ENCODE measurements around the gene SRSF10. TPM values are rescaled to one million over a fixed set of nuclear protein-coding genes. Genes with fewer than 3 reads are reported as not detected.

Gene SRSF10
- total RNA-seq, 1 donor: 316 TPM

DNA sequence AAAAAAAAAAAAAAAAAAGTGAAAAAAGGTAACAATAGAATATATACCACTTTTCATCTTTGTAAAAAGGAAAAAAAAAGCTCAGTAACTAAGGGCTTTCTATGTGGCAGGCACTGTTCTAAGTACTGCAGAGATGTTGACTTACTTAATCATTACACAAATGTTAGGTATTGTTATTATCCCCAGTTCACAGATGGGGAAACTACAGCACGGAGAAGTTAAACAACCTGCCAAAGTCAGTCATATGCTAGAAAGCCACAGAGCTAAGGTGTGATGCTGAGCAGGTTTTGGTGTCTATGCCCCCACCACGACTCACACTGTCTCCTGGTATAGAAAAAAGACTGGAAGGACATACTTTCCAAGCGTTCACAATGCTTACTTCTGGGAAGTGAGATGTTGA lies 27.1 kb downstream of the SRSF10 start:
- H3K4me3 ChIP-seq (ENCODE audit: low read length): no peak overlapping the region
- peaks cover 27% of the 10 kb centered on the region for H3K4me1 ChIP-seq (ENCODE audit: insufficient read depth, low read length)

DNA sequence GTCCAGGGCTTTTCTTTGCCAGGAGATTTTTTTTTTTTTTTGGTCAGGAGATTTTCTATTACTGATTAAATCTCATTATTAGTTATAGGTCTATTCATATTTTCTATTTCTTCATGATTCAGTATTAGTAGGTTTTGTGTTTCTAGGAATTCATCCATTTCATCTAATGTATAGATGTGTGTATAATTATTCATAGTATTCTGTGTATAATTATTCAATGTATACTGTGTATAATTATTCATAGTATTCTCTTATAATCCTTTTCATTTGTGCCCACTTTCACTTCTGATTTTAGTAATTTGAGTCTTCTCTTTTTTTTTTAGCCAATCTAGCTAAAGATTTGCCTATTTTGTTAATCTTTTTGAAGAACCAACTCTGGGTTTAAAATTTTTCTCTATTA lies 32.8 kb downstream of the SRSF10 start:
- H3K9me3 ChIP-seq (ENCODE audit: low read depth, low read length): peaks cover 14% of the 10 kb centered on the region
- no peak overlapping the region for H3K4me3 ChIP-seq (ENCODE audit: low read length)
- H3K27me3 ChIP-seq (ENCODE audit: insufficient read depth, low read length): no peaks in the 10 kb centered on the region
- no peaks in the 10 kb centered on the region for H3K4me1 ChIP-seq (ENCODE audit: insufficient read depth, low read length)

More for the DNA sequence above, 27.1 kb downstream of the SRSF10 start:
- no peaks in the 10 kb centered on the region for H3K9me3 ChIP-seq (ENCODE audit: low read depth, low read length)
- H3K27me3 ChIP-seq (ENCODE audit: insufficient read depth, low read length): no peaks in the 10 kb centered on the region

DNA sequence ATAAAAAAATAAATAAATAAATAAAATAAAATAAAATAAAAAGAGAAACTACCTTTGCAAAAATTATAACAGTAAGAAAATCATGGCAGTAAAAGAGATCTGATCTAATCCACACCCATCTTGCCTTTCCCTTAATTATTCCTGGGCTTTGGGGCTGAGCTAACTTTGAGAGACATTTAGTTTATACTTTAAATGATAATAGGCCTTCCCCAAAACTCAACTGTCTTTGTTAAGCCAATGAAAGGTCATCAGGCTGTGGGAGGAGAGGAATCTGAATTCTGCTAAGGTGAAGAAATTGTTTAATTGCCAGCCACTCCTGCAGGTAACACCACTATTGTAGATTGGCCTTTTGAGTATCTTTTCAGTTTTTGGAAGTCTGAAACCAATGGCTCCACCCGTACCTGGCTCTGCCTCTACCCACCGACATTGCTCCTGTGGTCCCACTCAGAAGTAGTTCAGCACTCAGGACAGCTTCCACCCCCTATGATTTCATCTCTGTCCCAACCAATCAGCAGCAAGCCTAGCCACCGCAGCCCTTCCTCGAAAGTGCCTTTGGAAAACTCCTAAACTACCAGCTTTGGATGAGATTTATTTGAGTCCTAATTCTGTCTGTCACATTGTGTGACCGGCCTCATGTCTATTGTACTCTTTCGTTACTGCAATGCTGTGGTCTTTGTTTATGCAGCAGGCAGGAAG lies 43.5 kb downstream of the SRSF10 start:
- no peak overlapping the region for H3K4me3 ChIP-seq (ENCODE audit: low read length)
- H3K9me3 ChIP-seq (ENCODE audit: low read depth, low read length): no peaks in the 10 kb centered on the region
- H3K27me3 ChIP-seq (ENCODE audit: insufficient read depth, low read length): no peaks in the 10 kb centered on the region
- H3K4me1 ChIP-seq (ENCODE audit: insufficient read depth, low read length): no peaks in the 10 kb centered on the region

DNA sequence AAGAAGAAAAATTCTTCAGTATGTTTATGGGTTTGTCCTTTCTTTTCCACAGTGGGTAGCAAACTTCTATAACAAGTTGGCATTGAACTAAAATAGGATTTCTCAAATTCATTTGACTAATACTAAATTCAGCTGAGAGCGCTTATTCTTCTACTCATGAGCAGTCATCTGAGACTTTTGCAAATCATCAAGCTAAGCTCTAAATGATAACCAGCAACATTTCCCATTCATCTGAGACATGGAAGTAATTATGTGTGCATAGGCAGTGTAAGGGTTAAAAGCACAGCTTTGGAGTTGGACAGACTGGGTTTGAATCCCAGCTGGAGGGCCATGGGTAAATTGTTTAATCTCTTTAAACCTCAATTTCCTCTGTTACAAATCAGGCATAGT lies 48.6 kb downstream of the SRSF10 start:
- no peaks in the 10 kb centered on the region for H3K9me3 ChIP-seq (ENCODE audit: low read depth, low read length)
- peaks cover 9% of the 10 kb centered on the region for H3K4me1 ChIP-seq (ENCODE audit: insufficient read depth, low read length)
- H3K4me3 ChIP-seq (ENCODE audit: low read length): no peak overlapping the region
- H3K27me3 ChIP-seq (ENCODE audit: insufficient read depth, low read length): no peaks in the 10 kb centered on the region

DNA sequence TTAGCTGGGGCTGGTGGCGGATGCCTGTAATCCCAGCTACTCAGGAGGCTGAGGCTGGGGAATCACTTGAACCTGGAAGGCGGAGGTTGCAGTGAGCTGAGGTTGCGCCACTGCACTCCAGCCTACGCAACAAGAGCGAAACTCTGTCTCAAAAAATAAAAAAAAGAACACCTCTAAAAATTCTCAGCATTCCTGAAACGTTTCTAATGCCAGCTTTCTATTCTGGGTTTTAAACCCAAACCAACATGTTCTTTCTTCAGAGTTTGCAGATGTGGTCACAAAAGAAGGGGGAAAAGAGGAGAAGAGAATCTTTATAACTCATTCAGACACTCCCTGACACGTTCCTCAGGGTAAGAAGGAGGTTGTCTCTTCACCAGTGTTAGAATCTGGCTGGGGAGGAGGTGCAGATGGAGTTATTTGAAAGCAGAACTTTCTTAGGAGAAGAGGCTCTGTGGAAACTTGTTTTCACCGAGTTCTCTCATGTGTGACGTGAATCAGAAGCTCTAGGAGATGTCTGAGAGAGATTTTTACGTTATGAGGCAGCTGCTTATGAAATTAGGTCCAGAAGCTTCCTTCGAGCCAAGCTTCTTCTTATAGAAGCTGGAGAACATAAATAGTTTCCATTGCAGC lies 49.2 kb downstream of the SRSF10 start:
- Histone ChIP-seq H3K4me1 (ENCODE audit: insufficient read depth, low read length) (peaks cover 9% of the 10 kb centered on the region), H3K4me3 (ENCODE audit: low read length) (no peak overlapping the region), H3K27me3 (ENCODE audit: insufficient read depth, low read length) (no peaks in the 10 kb centered on the region), H3K9me3 (ENCODE audit: low read depth, low read length) (no peaks in the 10 kb centered on the region)

DNA sequence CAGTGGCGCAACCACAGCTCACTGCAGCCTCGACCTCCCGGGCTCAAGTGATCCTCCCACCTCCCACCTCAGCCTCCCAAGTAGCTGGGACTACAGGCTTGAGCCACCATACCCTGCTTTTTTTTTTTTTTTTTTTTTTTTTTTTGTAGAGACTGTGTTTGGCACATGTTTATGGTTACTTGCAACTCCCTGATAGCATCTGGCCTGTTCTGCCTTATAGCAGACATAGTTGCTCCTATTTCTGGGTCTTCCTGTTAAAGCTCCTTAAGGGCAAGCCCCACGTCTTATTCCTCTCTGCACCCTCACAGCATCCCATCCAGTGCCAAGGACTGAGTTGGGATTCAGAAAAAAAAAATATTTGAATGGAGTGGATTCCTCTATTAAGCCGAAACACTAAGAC lies 49.9 kb downstream of the SRSF10 start:
- H3K9me3 ChIP-seq (ENCODE audit: low read depth, low read length): no peaks in the 10 kb centered on the region
- H3K27me3 ChIP-seq (ENCODE audit: insufficient read depth, low read length): no peaks in the 10 kb centered on the region
- no peak overlapping the region for H3K4me3 ChIP-seq (ENCODE audit: low read length)
- peaks cover 9% of the 10 kb centered on the region for H3K4me1 ChIP-seq (ENCODE audit: insufficient read depth, low read length)

DNA sequence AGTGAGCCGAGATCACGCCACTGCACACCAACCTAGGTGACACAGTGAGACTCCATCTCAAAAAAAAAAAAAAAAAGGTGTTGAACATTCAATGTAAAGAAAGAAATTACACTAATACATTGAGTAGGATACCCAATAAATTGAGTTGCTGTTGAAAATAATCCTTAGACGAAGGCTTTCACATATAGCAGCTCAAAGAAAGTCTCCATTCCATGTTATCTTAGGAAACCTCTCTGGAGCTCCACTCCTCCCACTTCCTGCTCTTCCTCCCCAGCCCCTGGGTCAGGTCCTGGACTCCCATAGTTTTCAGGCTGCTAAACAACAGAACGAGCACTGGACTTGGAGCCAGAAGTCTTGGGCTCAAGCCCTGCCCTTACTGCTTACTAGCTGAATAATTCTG lies 51.3 kb downstream of the SRSF10 start:
- Histone ChIP-seq H3K4me3 (ENCODE audit: low read length) (no peak overlapping the region), H3K27me3 (ENCODE audit: insufficient read depth, low read length) (no peaks in the 10 kb centered on the region), H3K9me3 (ENCODE audit: low read depth, low read length) (no peaks in the 10 kb centered on the region), H3K4me1 (ENCODE audit: insufficient read depth, low read length) (peaks cover 9% of the 10 kb centered on the region)

DNA sequence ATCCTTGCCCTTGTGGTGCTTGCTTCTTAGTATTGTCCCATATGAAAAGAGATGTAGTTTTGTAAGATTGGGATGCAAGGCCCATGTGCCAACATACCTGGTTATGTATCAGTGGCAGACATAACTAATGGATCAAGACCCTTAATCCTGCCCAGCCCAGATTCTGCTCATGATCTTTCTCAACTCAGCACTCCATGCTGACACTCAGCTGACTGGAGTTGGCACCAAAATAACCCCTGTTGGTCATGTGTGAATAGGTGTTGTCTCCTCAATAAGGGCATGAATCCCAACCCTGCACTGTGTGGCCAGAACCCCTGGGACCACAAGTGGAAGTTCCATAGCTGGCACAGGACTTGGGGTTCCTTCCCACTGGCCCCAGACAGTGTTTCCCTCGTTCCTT lies 53.0 kb downstream of the SRSF10 start:
- no peak overlapping the region for H3K4me3 ChIP-seq (ENCODE audit: low read length)
- peaks cover 9% of the 10 kb centered on the region for H3K4me1 ChIP-seq (ENCODE audit: insufficient read depth, low read length)
- H3K9me3 ChIP-seq (ENCODE audit: low read depth, low read length): no peaks in the 10 kb centered on the region
- no peaks in the 10 kb centered on the region for H3K27me3 ChIP-seq (ENCODE audit: insufficient read depth, low read length)

DNA sequence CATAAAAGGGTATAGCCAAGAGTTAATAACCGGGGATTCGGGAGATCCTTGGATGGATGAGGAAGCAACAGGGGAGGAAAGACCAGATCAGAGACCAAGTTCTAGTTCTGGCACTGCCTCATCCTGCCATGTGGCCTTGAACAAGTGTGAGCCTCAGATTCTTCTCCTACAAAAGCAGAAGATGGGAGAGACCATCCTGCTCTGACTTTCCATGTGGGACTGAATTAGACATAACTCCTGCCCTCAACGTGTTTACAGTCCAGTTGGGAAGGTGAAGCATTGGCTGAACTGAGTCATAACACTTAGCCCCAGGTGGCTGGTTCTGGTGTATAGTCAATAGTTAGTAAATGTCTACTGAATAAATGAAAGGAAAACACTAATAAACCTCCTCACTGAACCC lies 54.8 kb downstream of the SRSF10 start:
- Histone ChIP-seq H3K4me1 (ENCODE audit: insufficient read depth, low read length) (peaks cover 5% of the 10 kb centered on the region), H3K27me3 (ENCODE audit: insufficient read depth, low read length) (no peaks in the 10 kb centered on the region), H3K9me3 (ENCODE audit: low read depth, low read length) (no peaks in the 10 kb centered on the region), H3K4me3 (ENCODE audit: low read length) (no peak overlapping the region)

DNA sequence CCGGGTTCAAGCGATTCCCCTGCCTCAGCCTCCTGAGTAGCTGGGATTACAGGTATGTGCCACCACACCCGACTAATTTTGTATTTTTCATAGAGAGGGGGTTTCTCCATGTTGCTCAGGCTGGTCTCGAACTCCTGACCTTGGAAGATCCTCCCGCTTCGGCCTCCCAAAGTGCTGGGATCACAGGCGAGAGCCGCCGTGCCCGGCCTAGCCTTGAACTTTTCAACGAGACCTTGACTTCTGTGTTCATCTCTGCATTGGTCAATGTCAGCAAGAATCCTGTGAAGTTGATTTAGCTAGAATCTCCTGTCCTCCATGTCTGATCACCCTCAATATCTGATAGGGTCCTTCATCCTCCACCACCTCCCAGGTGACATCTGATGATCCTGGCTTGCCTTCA lies 55.5 kb downstream of the SRSF10 start:
- Histone ChIP-seq H3K9me3 (ENCODE audit: low read depth, low read length) (no peaks in the 10 kb centered on the region), H3K4me3 (ENCODE audit: low read length) (no peak overlapping the region), H3K4me1 (ENCODE audit: insufficient read depth, low read length) (peaks cover 11% of the 10 kb centered on the region), H3K27me3 (ENCODE audit: insufficient read depth, low read length) (no peaks in the 10 kb centered on the region)

DNA sequence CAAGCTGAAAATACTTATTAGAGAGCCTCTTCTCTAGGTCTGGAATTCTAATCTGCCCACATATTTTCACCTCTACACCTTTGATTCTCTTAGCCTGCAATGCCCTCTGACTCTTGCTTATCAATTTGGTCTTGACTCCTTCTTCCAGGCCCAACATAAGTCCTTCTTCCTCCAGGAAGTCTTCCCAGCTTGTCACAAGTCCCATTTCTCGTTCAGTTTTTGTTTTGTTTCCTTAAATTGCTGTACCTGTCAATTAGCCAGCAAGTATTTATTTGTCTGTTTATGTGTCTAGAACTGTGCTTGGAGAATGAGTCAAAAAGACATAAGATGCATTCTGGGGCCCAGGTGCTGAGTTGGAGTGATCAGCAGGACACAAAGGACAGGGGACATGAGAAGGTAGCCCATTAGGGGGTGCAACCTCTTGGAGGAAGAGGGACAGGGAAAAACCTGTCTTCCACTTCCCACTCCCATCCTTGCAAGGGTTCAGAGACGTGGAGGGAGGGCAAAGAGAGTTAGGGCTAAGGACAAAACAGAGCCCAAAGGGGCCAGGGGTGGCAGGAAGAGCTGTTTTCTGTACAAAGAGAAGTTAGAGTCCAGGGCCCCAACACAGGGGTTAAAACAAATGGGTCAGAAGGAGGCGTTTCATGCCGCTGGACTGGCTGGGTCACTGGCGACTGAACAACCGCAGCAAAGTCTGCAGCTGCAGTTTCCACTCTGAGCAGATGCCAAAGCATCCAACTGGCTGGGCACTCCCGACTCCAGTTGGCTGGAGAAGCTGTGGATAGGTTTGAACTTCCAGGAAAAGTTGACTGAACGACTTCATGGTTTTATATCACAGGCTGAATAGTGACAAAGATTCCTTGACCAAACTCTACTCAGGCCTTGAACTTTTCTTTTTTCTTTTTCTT lies 56.3 kb downstream of the SRSF10 start:
- Histone ChIP-seq H3K4me1 (ENCODE audit: insufficient read depth, low read length) (peaks cover 12% of the 10 kb centered on the region), H3K4me3 (ENCODE audit: low read length) (no peak overlapping the region), H3K9me3 (ENCODE audit: low read depth, low read length) (no peaks in the 10 kb centered on the region), H3K27me3 (ENCODE audit: insufficient read depth, low read length) (no peaks in the 10 kb centered on the region)

DNA sequence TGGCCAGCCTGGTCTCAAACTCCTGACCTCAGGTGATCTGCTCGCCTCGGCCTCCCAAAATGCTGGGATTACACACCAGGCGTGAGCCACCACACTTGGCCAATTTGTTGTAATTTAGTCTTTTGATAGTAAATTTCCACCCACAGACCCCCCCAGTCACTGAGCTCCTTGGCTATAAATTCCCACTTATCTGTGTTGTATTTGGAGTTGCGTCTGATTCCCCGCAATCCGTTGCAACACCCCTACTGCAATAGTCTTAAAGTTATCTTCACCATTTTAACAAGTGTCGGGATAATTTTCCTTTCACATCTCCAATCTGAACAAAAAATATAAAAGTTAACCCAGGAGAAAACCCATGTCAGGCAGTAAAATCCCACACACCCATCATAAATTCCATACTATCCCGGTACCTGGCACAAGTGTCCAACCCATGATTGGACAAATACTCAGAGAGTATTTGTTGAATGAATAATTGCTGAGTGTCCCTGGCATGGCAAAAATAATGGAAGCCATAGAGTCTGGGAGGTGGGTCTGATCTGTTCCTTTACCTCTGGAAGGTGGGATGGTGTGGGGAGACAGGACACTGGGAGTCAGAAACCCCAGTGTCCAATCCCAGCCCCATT lies 57.7 kb downstream of the SRSF10 start:
- peaks cover 12% of the 10 kb centered on the region for H3K4me1 ChIP-seq (ENCODE audit: insufficient read depth, low read length)
- H3K9me3 ChIP-seq (ENCODE audit: low read depth, low read length): no peaks in the 10 kb centered on the region
- H3K4me3 ChIP-seq (ENCODE audit: low read length): no peak overlapping the region
- H3K27me3 ChIP-seq (ENCODE audit: insufficient read depth, low read length): no peaks in the 10 kb centered on the region

DNA sequence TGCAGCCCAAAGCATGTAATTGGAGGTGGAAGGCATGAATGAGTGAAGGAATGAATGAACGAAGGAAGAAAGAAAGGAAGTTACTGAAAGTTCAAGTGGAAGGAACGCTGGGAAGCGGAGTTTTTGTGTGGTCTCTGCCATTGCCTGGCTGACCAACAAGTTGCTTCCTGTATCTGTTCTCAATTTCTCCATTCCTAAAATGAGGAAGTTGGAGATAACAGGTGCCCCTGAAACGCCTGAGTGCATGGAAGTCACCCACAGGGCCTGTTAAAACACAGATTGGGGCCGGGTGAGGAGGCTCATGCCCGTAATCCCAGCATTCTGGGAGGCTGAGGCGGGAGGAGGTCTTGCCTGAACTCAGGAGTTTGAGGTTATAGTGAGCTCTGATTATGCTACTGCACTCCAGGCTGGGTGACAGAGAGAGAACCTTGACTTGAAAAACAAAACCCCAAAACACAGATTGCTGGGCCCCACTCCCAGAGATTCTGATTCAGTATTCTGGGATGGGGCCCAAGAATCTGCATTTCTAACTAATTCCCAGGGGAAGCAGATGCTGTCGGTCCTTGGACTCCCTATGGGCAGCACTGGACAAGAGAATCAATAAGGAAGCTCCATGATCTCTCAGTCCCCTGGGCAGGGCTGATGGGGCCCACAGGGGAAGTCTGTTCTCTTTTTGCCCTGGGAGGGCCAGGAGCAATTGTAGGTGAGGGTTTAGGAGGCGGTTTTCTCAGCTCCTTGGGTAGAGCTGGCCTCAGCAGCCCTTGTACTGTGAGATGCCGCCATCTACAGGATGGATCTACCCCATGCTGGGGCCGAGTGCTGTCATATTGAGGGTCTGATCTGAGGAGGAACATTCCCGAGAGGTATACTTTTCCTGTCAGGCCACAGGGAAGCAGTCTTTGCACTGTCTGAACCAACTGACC lies 63.7 kb downstream of the SRSF10 start:
- Histone ChIP-seq H3K27me3 (ENCODE audit: insufficient read depth, low read length) (no peaks in the 10 kb centered on the region), H3K4me1 (ENCODE audit: insufficient read depth, low read length) (peaks cover 53% of the 10 kb centered on the region), H3K9me3 (ENCODE audit: low read depth, low read length) (no peaks in the 10 kb centered on the region), H3K4me3 (ENCODE audit: low read length) (no peak overlapping the region)

DNA sequence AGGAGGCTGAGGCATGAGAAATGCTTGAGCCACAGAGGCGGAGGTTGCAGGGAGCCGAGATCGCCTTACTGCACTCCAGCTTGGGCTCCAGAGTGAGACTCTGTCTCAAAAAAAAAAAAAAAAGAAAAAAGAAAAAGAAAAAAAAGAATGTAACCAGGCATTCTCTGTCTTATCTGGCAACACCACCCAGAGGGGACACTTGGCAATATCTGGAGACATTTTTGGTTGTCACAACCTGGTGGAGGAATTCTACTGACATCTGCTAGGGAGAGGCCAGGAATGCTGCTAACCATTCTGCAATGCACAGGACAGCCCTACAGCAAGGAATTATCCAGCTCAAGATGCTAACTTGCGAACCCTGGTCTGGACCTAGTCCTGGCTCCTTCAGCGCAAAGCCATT lies 64.7 kb downstream of the SRSF10 start:
- Histone ChIP-seq H3K9me3 (ENCODE audit: low read depth, low read length) (no peaks in the 10 kb centered on the region), H3K4me3 (ENCODE audit: low read length) (no peak overlapping the region), H3K27me3 (ENCODE audit: insufficient read depth, low read length) (no peaks in the 10 kb centered on the region), H3K4me1 (ENCODE audit: insufficient read depth, low read length) (peaks cover 60% of the 10 kb centered on the region)

Data from mononuclear cell (primary cell).